HG03571 (cell line): ENCODE data around the gene C10orf71.

Source experiments
- ATAC-seq: cut with Tn5 transposase; IDR thresholded peaks from one replicate; pipeline ENCODE4 v1.9.1; 2021; ENCODE audit not compliant: unreplicated experiment

C10orf71 gene, protein sequence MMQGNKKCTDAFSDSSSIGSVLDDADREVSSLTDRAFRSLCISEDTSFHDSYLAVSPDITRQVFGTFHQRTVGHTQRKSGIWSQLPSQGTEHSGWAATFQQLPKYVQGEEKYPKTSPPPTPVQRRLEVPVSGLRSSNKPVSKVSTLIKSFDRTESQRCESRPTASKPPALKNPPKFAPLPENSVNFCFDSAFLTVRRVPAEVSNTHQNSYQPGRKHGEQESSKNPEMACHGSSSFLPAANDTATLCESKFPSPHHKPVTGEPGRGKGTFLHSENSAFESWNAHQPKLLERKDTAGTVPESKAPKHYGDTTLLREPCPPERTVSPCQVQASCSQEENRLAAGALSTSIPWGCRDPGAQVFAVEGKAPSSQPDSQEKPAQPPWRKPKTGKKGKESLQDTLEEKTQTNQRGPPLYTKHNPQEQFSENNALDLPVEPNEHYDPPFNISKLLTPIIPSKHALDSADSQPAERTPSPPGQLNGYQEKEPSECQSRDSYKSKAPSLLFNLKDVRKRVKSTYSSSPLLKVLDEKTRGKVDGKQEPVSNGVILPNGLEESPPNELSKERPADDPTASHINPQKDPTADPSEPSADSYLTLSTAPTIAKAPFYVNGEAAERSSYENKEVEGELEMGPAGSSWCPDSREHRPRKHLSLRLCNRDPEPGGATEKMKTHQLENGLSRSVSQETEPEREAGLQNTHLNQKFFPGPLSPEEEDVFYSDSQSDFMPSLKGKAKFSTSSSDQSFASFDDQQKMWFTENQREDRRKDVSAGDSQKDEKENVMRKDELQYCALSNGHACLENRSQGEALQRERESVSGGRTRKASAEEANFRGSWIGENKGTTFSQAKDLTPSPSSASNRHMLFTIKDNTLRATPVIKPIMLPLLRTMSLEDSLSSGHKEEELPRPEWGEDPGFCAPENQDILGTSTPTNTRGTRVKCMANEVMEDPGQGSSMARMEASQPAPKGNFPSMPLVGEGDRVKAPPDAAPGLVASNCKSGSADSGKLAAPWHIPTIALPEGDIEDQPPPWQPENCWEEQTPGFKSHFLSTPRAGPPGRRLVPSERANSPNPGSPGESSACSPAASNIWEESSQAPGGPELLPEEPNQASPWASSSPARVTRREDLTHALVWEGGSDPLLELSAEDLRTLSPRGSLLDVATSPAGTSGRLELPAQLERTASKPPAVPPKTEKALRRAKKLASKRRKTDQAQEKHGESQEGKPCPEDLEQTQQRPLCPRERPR (N-terminal part only)

GRCh38 chr10:49298983-49299815, at the start of gene C10orf71:
C10orf71 (plus strand) TSS chr10:49299170; CDS start chr10:49322546, 23,376 bp downstream.
- ATAC-seq, result no peak

GRCh38 chr10:49252313-49253034, 46.5 kb upstream of the C10orf71 start:
- no peak for ATAC-seq

GRCh38 chr10:49253340-49253906, 45.5 kb upstream of the C10orf71 start:
- no peak for ATAC-seq

DNA sequence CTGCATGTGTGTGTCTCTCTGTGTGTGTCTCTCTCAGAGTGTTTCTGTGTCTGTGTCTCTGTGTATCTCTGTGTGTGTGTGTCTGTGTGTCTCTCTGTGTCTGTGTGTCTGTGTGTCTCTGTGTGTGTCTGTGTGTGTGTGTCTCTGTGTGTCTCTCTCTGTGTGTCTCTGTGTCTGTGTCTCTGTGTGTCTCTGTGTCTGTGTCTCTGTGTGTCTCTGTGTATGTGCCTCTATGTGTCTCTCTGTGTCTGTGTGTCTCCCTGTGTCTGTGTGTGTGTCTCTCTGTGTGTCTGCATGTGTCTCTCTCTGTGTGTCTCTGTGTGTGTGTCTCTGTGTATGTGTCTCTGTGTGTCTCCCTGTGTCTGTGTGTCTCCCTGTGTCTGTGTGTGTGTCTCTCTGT, 44.8 kb upstream of the C10orf71 start:
- no peak for ATAC-seq

DNA sequence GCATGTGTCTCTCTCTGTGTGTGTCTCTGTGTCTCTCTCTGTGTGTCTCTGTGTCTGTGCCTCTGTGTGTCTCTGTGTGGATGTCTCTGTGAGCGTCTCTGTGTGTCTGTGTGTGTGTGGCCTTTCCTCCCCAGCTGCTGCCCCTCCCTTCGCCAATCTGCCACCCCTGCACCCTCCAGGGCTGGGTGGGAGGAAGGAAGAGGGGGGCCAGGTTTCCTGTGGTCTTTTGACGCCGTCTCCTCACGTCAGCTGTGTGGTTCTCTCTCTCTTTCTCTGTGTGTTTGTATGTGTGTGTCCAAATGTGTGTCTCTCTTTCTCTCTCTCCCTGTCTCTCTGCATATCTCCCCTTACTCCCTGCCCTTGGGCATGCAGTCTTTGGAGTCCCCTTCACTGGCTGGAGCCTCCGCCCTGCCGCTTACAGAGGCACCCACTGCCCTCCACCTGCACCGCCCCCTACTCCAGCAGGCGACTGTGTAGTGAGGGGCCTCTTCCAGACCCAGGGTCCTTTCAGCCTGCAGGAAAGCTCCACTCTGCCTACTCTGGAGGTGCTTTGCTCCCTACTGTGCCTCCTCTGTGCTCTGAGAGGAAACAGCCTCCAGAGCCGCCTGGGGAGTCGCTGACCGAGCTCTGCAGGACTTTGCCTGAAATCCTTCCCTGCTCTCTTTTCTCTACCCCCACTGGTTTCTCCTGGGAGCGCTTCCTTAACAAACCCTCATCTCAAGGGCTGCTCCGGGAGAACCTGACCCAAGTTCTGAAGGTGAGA, 44.2 kb upstream of the C10orf71 start:
- ATAC-seq, result no peak

- ATAC-seq, result no peak
Measured at GRCh38 chr10:49255883-49256282, 43.1 kb upstream of the C10orf71 start.

DNA sequence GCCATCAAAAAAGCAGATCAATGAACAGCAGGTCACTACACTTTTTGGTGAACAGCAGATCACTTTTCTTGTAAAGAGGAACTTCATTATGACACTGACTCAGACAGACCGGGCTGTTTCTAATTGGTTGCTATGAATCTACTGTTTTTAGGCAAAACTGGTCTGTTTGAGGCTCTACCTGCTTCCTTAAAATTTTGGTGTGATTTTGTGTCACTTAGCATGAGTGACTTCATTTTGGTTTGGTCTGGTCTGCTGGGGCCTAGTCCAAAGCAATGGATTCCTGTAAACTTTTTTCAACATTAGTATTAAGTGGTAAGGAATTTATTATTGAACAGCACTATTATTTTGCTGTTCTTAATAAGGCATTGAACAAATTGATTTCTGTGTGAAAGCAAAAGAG, 41.8 kb upstream of the C10orf71 start:
- no peak for ATAC-seq

- no peak for ATAC-seq
Measured at GRCh38 chr10:49257626-49258349, 41.2 kb upstream of the C10orf71 start.

DNA sequence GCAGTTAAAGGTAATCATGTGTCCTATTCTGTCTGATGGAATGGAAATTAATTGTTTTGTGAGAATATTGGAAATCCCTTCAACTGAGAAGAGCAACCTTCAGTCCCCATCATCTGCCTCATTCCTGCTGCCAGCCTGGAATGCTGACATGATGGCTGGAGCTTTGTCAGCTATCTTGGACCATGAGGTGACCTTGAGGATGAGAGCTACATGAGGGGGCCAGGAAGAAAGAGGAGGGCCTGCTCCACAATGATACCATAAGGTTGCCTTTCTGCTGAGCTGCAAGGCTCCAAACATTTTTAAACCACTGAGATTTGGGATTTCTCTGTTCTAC, 40.7 kb upstream of the C10orf71 start:
- ATAC-seq, result no peak

DNA sequence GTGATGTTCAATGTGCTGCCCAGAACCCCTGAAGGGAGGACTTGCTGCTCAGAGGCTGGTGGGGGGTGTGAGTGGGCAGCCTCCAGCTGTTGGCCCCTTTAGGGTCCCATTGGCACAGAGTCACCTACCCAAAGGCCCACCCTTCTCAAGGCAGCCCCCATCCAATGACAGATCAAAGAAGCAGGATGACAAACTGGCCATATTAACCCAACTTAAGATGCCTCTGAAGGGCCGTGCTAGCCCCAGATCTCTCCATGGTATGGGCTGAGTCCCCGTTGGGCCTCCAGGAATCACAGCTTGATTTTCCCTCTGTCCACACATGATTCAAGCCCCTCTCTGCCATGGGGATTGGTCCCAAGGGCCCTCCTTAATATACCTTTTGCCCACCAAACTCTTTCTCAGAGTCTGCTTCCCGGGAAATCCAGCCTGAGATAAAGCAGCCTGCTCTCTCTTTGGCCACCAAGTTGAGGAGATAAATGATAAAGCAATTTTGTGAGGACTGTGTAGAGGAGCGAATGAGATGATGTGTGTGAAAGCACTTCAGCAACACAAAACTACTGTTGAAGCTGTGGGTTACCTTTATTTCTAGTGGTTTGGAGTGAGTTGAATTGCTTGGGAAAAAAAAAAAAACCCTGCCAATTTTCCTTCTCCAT, 38.2 kb upstream of the C10orf71 start:
- no peak for ATAC-seq

DNA sequence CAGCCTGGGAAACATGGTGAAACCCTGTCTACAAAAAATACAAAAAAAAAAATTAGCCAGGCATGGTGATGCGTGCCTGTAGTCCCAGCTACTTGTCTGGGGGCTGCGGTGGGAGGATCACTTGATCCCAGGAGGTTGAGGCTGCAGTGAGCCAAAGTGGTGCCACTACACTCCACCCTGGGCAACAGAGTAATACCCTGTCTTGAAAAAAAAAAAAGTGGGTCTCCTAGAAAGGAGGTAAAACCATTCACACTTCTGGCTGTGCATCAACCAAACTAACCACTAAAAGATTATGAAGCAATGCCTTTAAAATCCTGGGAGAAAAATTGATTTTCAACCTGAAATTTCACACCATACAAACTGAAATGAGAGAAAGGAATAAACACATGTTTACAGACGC, 35.4 kb upstream of the C10orf71 start:
- no peak for ATAC-seq

- no peak for ATAC-seq
Measured at GRCh38 chr10:49264177-49264677, 34.7 kb upstream of the C10orf71 start.

DNA sequence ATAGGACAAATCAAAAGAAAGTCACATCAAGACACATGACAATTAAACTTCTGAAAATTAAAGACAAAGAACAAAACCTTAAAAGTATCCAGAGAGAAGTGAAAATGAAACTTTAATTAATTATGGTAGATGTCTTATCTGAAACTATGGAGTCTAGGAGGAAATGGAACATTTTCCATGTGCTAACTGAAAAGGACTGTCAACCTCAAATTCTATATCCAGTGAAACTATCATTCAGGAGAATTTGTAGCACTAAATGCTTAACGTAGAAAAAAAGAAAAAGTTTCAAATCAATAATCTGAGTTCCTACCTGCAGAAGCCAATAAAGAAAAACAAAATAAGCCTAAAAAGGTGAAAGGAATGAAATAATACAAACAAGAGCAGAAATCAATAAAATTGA, 33.1 kb upstream of the C10orf71 start:
- no peak for ATAC-seq

DNA sequence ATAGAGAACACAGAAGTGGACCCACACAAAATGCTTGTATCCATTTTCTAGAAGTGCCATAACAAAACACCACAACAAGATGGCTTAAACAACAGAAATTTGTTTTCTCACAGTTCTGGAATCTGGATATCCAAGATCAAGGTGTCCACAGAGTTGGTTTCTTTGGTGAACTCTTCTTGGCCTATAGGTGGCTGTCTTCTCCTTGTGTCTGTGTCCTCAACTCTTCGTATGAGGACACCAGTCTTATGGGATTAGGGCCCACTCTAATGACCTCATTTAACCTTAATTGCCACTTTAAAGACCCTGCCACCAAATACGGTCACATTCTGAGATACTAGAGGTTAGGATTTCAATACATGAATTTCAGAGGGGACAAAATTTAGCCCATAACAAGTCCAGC, 30.8 kb upstream of the C10orf71 start:
- no peak for ATAC-seq

GRCh38 chr10:49269523-49269922, 29.4 kb upstream of the C10orf71 start:
- ATAC-seq, result no peak

DNA sequence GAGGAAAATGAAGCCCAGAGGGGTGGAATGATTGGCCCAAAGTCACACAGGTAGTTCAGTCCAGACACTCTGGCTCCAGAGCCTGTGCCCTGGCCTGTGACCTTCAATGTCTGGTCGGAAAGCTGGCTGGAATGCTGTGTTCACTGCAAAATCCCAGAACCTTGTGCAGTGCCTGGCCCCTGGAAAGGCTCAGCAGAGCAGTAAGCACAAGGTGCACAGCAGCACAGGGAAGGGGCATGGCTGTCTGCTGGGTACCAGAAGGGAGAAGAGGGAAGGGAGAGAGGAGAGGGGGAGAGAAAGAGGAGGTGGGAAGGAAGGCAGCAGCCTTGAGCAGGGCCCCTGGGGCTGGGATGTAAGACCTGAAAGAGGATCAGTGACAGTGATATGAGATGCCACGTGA, 28.4 kb upstream of the C10orf71 start:
- ATAC-seq, result no peak

- ATAC-seq, result no peak
Measured at GRCh38 chr10:49271346-49271745, 27.6 kb upstream of the C10orf71 start.
